ENCODE measurements around the gene RNF207. TPM values are rescaled to one million over a fixed set of nuclear protein-coding genes. Genes with fewer than 3 reads are reported as not detected.

RNF207 gene
- total and polyA plus RNA-seq, 10 of the 15 experiments (the other 5 are each of a cell fraction or from before 2014, with no cell fraction given): 1.7 to 36.4 (median 13.1) TPM

DNA sequence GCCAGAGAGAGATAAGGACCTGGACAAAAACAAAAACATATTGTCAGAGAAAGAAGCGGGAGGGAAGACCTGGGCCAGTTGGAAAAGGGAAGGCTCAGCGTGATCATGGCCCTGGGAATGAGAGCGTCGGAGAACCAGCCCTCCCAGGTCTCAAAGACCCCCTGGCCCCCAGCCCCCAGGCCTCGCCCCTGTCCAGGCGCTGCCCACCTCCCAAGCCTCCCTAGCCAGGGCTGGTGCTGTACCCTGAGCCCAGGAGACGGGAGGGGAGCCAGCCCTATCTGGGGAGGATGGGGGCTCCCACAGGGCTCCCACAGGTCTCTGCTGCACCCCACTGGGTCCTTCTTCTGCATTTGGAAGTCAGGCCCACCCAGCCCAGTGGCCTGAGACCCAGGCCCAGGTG lies 40.9 kb upstream of the RNF207 start:
- CTCF ChIA-PET: no interaction called here
- intact Hi-C loops (cut with micrococcal nuclease; ENCODE audit: unreplicated experiment) (loop anchor here (5.0 kb wide), 1 partner anchor 48 kb away; no protein-coding TSS in a partner anchor), in situ Hi-C loops (cut with MboI) (no loop called here)
- ATAC-seq (no peak), FAIRE-seq (no peak), DNase-seq (ENCODE audit: low read depth, low spot score) (no peak)
- 14% methylated on average over 3 of the region's 7 CpGs for WGBS (ENCODE audit: insufficient coverage, insufficient replicate concordance, low lambda C conversion rate, missing lambda C conversion rate)
- no peak overlapping the region for H2AFZ ChIP-seq (ENCODE audit: control insufficient read depth, low read depth, low read length)
- H3K4me3 ChIP-seq: no peak overlapping the region
- no peaks in the 10 kb centered on the region for H3K36me3 ChIP-seq (ENCODE audit: control insufficient read depth in 2 of 2, insufficient read depth in 2 of 2, low read length in 1 of 2)
- TF ChIP-seq, protein P1, sequence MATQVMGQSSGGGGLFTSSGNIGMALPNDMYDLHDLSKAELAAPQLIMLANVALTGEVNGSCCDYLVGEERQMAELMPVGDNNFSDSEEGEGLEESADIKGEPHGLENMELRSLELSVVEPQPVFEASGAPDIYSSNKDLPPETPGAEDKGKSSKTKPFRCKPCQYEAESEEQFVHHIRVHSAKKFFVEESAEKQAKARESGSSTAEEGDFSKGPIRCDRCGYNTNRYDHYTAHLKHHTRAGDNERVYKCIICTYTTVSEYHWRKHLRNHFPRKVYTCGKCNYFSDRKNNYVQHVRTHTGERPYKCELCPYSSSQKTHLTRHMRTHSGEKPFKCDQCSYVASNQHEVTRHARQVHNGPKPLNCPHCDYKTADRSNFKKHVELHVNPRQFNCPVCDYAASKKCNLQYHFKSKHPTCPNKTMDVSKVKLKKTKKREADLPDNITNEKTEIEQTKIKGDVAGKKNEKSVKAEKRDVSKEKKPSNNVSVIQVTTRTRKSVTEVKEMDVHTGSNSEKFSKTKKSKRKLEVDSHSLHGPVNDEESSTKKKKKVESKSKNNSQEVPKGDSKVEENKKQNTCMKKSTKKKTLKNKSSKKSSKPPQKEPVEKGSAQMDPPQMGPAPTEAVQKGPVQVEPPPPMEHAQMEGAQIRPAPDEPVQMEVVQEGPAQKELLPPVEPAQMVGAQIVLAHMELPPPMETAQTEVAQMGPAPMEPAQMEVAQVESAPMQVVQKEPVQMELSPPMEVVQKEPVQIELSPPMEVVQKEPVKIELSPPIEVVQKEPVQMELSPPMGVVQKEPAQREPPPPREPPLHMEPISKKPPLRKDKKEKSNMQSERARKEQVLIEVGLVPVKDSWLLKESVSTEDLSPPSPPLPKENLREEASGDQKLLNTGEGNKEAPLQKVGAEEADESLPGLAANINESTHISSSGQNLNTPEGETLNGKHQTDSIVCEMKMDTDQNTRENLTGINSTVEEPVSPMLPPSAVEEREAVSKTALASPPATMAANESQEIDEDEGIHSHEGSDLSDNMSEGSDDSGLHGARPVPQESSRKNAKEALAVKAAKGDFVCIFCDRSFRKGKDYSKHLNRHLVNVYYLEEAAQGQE (IDR thresholded peaks at IDR 0.05; ENCODE audit: low read depth, low read length): no peak
- no peak for TF ChIP-seq MTA2 (IDR thresholded peaks at IDR 0.05; ENCODE audit: low read depth)
- no peak for TF ChIP-seq KDM1A (IDR thresholded peaks at IDR 0.05; ENCODE audit: borderline replicate concordance)
- no peak for TF ChIP-seq YBX1 (IDR thresholded peaks at IDR 0.05)
- TF ChIP-seq NR2C2 (IDR thresholded peaks at IDR 0.05; ENCODE audit: borderline replicate concordance, control insufficient read depth, insufficient read length, low read depth): no peak
- TF ChIP-seq, protein P2, sequence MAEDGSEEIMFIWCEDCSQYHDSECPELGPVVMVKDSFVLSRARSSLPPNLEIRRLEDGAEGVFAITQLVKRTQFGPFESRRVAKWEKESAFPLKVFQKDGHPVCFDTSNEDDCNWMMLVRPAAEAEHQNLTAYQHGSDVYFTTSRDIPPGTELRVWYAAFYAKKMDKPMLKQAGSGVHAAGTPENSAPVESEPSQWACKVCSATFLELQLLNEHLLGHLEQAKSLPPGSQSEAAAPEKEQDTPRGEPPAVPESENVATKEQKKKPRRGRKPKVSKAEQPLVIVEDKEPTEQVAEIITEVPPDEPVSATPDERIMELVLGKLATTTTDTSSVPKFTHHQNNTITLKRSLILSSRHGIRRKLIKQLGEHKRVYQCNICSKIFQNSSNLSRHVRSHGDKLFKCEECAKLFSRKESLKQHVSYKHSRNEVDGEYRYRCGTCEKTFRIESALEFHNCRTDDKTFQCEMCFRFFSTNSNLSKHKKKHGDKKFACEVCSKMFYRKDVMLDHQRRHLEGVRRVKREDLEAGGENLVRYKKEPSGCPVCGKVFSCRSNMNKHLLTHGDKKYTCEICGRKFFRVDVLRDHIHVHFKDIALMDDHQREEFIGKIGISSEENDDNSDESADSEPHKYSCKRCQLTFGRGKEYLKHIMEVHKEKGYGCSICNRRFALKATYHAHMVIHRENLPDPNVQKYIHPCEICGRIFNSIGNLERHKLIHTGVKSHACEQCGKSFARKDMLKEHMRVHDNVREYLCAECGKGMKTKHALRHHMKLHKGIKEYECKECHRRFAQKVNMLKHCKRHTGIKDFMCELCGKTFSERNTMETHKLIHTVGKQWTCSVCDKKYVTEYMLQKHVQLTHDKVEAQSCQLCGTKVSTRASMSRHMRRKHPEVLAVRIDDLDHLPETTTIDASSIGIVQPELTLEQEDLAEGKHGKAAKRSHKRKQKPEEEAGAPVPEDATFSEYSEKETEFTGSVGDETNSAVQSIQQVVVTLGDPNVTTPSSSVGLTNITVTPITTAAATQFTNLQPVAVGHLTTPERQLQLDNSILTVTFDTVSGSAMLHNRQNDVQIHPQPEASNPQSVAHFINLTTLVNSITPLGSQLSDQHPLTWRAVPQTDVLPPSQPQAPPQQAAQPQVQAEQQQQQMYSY (CRISPR knock-in tag; IDR thresholded peaks at IDR 0.05): no peak
- TF ChIP-seq DPF2 (IDR thresholded peaks at IDR 0.05): no peak
- TF ChIP-seq, protein P3, sequence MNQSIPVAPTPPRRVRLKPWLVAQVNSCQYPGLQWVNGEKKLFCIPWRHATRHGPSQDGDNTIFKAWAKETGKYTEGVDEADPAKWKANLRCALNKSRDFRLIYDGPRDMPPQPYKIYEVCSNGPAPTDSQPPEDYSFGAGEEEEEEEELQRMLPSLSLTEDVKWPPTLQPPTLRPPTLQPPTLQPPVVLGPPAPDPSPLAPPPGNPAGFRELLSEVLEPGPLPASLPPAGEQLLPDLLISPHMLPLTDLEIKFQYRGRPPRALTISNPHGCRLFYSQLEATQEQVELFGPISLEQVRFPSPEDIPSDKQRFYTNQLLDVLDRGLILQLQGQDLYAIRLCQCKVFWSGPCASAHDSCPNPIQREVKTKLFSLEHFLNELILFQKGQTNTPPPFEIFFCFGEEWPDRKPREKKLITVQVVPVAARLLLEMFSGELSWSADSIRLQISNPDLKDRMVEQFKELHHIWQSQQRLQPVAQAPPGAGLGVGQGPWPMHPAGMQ (IDR thresholded peaks at IDR 0.05; ENCODE audit: borderline replicate concordance): no peak
- no peak for TF ChIP-seq EP300 (IDR thresholded peaks at IDR 0.05; ENCODE audit: borderline replicate concordance in 1 of 2, control insufficient read depth in 1 of 2, low read depth in 2 of 2, low read length in 2 of 2)
- no peak for TF ChIP-seq ETV6 (conservative IDR thresholded peaks at IDR 0.05 in 1 of 2, IDR thresholded peaks at IDR 0.05 in 1 of 2; ENCODE audit: borderline replicate concordance in 1 of 2, low read depth in 1 of 2)
- no peak for TF ChIP-seq IRF4 (IDR thresholded peaks at IDR 0.05; ENCODE audit: low read depth, low read length)
- no peak for TF ChIP-seq BCL11A (IDR thresholded peaks at IDR 0.05; ENCODE audit: low read depth, low read length)
- TF ChIP-seq, protein P4, sequence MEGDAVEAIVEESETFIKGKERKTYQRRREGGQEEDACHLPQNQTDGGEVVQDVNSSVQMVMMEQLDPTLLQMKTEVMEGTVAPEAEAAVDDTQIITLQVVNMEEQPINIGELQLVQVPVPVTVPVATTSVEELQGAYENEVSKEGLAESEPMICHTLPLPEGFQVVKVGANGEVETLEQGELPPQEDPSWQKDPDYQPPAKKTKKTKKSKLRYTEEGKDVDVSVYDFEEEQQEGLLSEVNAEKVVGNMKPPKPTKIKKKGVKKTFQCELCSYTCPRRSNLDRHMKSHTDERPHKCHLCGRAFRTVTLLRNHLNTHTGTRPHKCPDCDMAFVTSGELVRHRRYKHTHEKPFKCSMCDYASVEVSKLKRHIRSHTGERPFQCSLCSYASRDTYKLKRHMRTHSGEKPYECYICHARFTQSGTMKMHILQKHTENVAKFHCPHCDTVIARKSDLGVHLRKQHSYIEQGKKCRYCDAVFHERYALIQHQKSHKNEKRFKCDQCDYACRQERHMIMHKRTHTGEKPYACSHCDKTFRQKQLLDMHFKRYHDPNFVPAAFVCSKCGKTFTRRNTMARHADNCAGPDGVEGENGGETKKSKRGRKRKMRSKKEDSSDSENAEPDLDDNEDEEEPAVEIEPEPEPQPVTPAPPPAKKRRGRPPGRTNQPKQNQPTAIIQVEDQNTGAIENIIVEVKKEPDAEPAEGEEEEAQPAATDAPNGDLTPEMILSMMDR (IDR thresholded peaks at IDR 0.05 in 2 of 3, conservative IDR thresholded peaks at IDR 0.05 in 1 of 3; ENCODE audit: control insufficient read depth in 2 of 3, extremely low read depth in 1 of 3, insufficient read depth in 1 of 3, low read depth in 3 of 3, low read length in 3 of 3): no peak
- no peak overlapping the region for H3K27ac ChIP-seq (ENCODE audit: control insufficient read depth, insufficient read depth)
- POLR2A ChIA-PET: no interaction called here
- BruUV-seq (replicated peaks): no TSS peak
- SMC1A ChIA-PET (ENCODE audit: uncharacterized antibody, unreplicated experiment): no interaction called here
- no peaks in the 10 kb centered on the region for H3K79me2 ChIP-seq (ENCODE audit: control insufficient read depth, insufficient read depth, low read length)
- no peak overlapping the region for H3K9ac ChIP-seq (ENCODE audit: control insufficient read depth, insufficient read depth, low read length)
- no peaks in the 10 kb centered on the region; a peak in 2 of 4 replicates for H3K27me3 ChIP-seq (replicated peaks in 1 of 2; ENCODE audit: control insufficient read depth in 2 of 2, insufficient read depth in 2 of 2, low read length in 1 of 2)
- H4K20me1 ChIP-seq (ENCODE audit: control insufficient read depth, insufficient read depth): no peaks in the 10 kb centered on the region
- RAD21 ChIA-PET (ENCODE audit: unreplicated experiment): no interaction called here
- no peaks in the 10 kb centered on the region for H3K4me1 ChIP-seq (ENCODE audit: control insufficient read depth, insufficient read depth, low read length)
- no peaks in the 10 kb centered on the region for H3K9me3 ChIP-seq (replicated peaks; ENCODE audit: control insufficient read depth, insufficient read depth, low read length)
- no peak overlapping the region for H3K4me2 ChIP-seq (ENCODE audit: control insufficient read depth, insufficient read depth)

All from GM12878 (cell line).